Gastrocnemius medialis (tissue), 4 donors: ENCODE measurements around the gene B3GLCT. TPM values are rescaled to one million over a fixed set of nuclear protein-coding genes. Genes with fewer than 3 reads are reported as not detected.

Experiments used
- ATAC-seq, 2 donors: fragments of 150-250 bp; one replicate each; pipeline ENCODE4 v1.9.1; 2016
- DNase-seq, 2 donors: peaks; one replicate each; pipeline ENCODE4 v3.0.0-alpha.2; 2019
- H3K27ac ChIP-seq, 4 donors: fragments of 200-600 bp; sonication (generic); 1 replicate in 1 of 4; 2 replicates in 3 of 4; pipeline ENCODE4 v1.5.1; 2016 to 2018; ENCODE audit warnings: mild to moderate bottlenecking in 2 of 4, moderate library complexity in 1 of 4
- H3K27me3 ChIP-seq, 3 donors: fragments of 200-600 bp; sonication (generic) in 2 of 3; 1 replicate in 1 of 3; 2 replicates in 2 of 3; pipeline versions ENCODE4 v1.5.1 to v1.6.0; 2016 to 2019; ENCODE audit warnings: mild to moderate bottlenecking in 1 of 3, moderate library complexity in 1 of 3
- H3K36me3 ChIP-seq, 2 donors: fragments of 200-600 bp; sonication (generic) in 1 of 2; one replicate each; pipeline ENCODE4 v1.5.1; 2017 to 2018
- H3K4me1 ChIP-seq, 2 donors: fragments of 200-600 bp; sonication (generic) in 1 of 2; one replicate each; pipeline ENCODE4 v1.5.1; 2016 to 2017; ENCODE audit warnings: mild to moderate bottlenecking in 2 of 2
- H3K4me3 ChIP-seq, 4 donors: fragments of 200-600 bp; sonication (generic) in 3 of 4; 1 replicate in 1 of 4; 2 replicates in 3 of 4; pipeline ENCODE4 v1.5.1; 2016 to 2019; ENCODE audit warnings: mild to moderate bottlenecking in 2 of 4
- H3K9me3 ChIP-seq, 3 donors: fragments of 200-600 bp; sonication (generic) in 2 of 3; 1 replicate in 1 of 3; 2 replicates in 2 of 3; pipeline ENCODE4 v1.5.1; 2016 to 2019
- POLR2A ChIP-seq, 2 donors: fragments of 450-650 bp; IDR thresholded peaks; one replicate each; pipeline ENCODE4 v1.6.1; 2017; ENCODE audit warnings: antibody characterized with exemption in 2 of 2, mild to moderate bottlenecking in 2 of 2, moderate library complexity in 2 of 2
- in situ Hi-C, 4 donors: fragments of 200-750 bp; cut with MboI; loops; one replicate each; pipeline versions ENCODE4 v1.15.0 to v1.8.0; 2017; ENCODE audit warnings: low sequenced_read_pairs in 4 of 4
- intact Hi-C: fragments of 100-400 bp; cut with DNase I; formaldehyde crosslinking; loops from one replicate; pipeline ENCODE4 v1.15.1; 2023; ENCODE audit warnings: low total_unique reads
- total RNA-seq, 4 donors: library from RNA; depleted of rRNA; stranded (reverse); fragments of >200 nt; gene quantifications; one replicate each; pipeline versions ENCODE4 v1.1.0 to v1.2.3, GENCODE V29; 2016
- TF ChIP-seq, protein P1 (sequence below), 5 experiments: fragments of 450-650 bp in 3 of 5; fragments of 200-600 bp in 2 of 5; sonication (generic) in 2 of 5; IDR thresholded peaks in 4 of 5; conservative IDR thresholded peaks in 1 of 5; 1 replicate in 4 of 5; 2 replicates in 1 of 5; pipeline ENCODE4 v1.5.1; 2016 to 2019; ENCODE audit warnings: antibody characterized with exemption in 5 of 5, mild to moderate bottlenecking in 3 of 5, moderate library complexity in 3 of 5

B3GLCT gene
- total RNA-seq, 4 donors from 2014 or later: 2.4 to 4.8 (median 3.6) TPM

DNA sequence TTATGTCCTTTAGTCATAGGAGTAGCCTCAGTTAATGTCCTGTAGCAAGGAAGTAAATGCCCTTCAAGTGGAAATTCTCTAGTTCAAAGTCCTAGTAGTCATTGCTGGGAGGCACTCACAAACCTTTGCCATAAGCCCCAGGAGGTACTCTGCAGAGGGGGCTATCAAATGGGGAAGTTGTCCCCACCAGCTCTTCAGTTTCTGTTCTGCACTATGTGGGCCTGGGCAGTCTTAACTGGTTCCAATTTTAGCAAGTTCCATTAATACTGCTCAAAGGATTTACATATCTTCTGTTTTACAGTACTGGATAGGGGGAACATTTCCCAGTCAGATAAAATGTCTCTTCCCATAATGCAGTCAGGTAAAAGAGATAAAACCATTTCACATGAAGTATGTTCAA, 101.3 kb downstream of the B3GLCT start:
- peaks cover 0 to 8% of the 10 kb centered on the region in 2 donors for H3K36me3 ChIP-seq

DNA sequence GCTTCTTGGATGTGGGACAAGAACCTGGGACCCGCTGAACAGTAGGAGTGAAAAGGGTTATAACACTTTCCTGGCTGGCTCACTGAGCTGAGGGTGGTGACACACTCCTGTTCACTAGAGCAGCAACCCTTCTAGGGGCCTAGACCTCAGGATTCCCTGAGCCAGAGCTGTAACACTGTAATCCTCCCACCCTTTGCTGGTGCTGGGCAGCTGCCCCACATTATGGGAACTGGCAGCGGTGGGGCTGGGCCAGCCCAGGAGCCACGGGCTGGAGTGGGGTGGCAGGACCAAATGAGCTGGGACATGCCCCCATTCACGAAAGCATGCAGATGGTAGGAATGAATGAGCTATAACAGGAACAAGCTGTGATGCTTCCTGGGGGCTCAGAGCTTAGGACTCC, 110.6 kb downstream of the B3GLCT start:
- no peak for TF ChIP-seq POLR2A (IDR thresholded peaks at IDR 0.05)
- TF ChIP-seq, protein P1, sequence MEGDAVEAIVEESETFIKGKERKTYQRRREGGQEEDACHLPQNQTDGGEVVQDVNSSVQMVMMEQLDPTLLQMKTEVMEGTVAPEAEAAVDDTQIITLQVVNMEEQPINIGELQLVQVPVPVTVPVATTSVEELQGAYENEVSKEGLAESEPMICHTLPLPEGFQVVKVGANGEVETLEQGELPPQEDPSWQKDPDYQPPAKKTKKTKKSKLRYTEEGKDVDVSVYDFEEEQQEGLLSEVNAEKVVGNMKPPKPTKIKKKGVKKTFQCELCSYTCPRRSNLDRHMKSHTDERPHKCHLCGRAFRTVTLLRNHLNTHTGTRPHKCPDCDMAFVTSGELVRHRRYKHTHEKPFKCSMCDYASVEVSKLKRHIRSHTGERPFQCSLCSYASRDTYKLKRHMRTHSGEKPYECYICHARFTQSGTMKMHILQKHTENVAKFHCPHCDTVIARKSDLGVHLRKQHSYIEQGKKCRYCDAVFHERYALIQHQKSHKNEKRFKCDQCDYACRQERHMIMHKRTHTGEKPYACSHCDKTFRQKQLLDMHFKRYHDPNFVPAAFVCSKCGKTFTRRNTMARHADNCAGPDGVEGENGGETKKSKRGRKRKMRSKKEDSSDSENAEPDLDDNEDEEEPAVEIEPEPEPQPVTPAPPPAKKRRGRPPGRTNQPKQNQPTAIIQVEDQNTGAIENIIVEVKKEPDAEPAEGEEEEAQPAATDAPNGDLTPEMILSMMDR (IDR thresholded peaks at IDR 0.05 in 4 of 5, conservative IDR thresholded peaks at IDR 0.05 in 1 of 5): no peak
- Histone ChIP-seq H3K4me3 (no peak overlapping the region), H3K36me3 (no peaks in the 10 kb centered on the region), H3K27ac (peak overlapping the region in 3 of 4 donors; percentile 56 to 78 (median 57)), H3K9me3 (no peaks in the 10 kb centered on the region), H3K27me3 (no peaks in the 10 kb centered on the region), H3K4me1 (peaks cover 21 to 24% of the 10 kb centered on the region in 2 donors)
- intact Hi-C loops: no loop called here
- ATAC-seq (peak in 1 of 2 donors; percentile 40), DNase-seq (no peak)
- in situ Hi-C loops: no loop called here

More for the DNA sequence above, 101.3 kb downstream of the B3GLCT start:
- DNase-seq (no peak), ATAC-seq (no peak)
- TF ChIP-seq, protein P1 (IDR thresholded peaks at IDR 0.05 in 4 of 5, conservative IDR thresholded peaks at IDR 0.05 in 1 of 5): no peak
- in situ Hi-C loops: no loop called here
- intact Hi-C loops: no loop called here
- H3K27ac ChIP-seq: no peak overlapping the region
- no peaks in the 10 kb centered on the region for H3K27me3 ChIP-seq
- H3K4me3 ChIP-seq: no peak overlapping the region
- H3K9me3 ChIP-seq: no peaks in the 10 kb centered on the region
- no peaks in the 10 kb centered on the region for H3K4me1 ChIP-seq

DNA sequence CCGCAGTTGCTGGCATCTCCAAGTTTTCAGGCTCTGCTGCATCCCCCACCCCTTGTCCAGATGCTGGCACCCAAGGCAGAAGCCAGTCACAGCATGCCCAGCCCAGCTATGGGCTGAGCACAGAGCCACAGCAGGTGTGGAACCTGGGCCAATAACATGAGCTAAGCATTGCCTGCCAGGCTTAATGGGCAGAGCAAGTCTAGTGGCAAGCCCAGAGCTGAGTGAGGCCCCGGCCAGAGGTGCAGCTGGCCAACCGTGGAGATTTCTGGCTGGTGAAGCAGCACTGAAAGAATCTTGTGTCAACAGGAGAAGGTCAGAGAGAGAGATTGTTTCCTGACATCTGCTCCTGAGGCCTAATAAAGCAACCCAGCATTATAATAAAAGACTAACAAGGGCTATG, 111.0 kb downstream of the B3GLCT start:
- H3K27me3 ChIP-seq: no peaks in the 10 kb centered on the region
- peaks cover 21 to 24% of the 10 kb centered on the region in 2 donors for H3K4me1 ChIP-seq
- ATAC-seq: peak; percentile 97 to 98
- H3K9me3 ChIP-seq: no peaks in the 10 kb centered on the region
- no peaks in the 10 kb centered on the region for H3K36me3 ChIP-seq
- intact Hi-C loops (no loop called here), in situ Hi-C loops (no loop called here)
- no peak overlapping the region for H3K4me3 ChIP-seq
- TF ChIP-seq POLR2A (IDR thresholded peaks at IDR 0.05): no peak
- TF ChIP-seq, protein P1 (IDR thresholded peaks at IDR 0.05 in 4 of 5, conservative IDR thresholded peaks at IDR 0.05 in 1 of 5): no peak
- peak overlapping the region; percentile 49 to 78 (median 56) for H3K27ac ChIP-seq
- peak; percentile 64 to 80 for DNase-seq

DNA sequence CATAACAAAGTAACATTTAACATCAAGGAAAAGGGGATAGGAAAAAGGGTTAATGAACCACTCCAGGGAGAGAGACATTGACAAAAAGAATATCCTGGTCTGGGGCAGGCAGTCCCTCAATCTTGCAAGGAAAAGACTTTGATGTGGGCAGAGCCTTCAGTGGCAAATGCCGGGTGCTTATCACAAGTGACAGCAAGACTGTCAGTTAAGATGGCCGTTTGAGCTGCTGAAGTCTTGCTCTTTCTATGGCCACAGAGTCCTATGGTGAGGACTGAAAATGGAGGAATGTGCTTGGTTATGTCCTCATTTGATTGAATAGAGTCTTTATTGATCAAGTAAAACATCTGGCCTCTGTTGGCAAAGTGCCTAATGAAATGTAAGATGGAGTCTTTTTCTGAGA, 112.1 kb downstream of the B3GLCT start:
- Histone ChIP-seq H3K27ac (peak overlapping the region; percentile 49 to 78 (median 56)), H3K9me3 (no peaks in the 10 kb centered on the region), H3K36me3 (no peaks in the 10 kb centered on the region), H3K4me3 (no peak overlapping the region), H3K4me1 (peaks cover 21 to 24% of the 10 kb centered on the region in 2 donors), H3K27me3 (no peaks in the 10 kb centered on the region)
- TF ChIP-seq, protein P1 (IDR thresholded peaks at IDR 0.05 in 4 of 5, conservative IDR thresholded peaks at IDR 0.05 in 1 of 5): no peak
- TF ChIP-seq POLR2A (IDR thresholded peaks at IDR 0.05): no peak
- no peak for ATAC-seq
- no peak for DNase-seq
- in situ Hi-C loops: no loop called here
- intact Hi-C loops: no loop called here

DNA sequence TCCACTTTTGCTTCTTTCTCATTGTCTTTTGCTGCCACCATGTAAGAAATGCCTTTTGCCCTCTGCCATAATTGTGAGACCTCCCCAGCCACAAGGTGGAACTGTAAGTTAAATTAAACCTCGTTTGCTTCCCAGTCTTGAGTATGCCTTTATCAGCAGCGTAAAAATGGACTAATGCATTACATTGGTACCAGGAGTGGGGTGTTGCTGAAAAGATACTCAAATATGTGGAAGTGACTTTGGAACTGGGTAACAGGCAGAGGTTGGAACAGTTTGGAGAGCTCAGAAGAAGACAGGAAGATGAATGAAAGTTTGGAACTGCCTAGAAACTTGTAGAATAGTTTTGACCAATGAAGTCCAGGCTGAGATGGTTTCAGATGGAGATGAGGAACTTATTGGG, 115.2 kb downstream of the B3GLCT start:
- in situ Hi-C loops (no loop called here), intact Hi-C loops (no loop called here)
- TF ChIP-seq, protein P1 (IDR thresholded peaks at IDR 0.05 in 4 of 5, conservative IDR thresholded peaks at IDR 0.05 in 1 of 5): no peak
- no peak for TF ChIP-seq POLR2A (IDR thresholded peaks at IDR 0.05)
- no peak for ATAC-seq
- no peak overlapping the region for H3K27ac ChIP-seq
- DNase-seq: no peak
- no peaks in the 10 kb centered on the region for H3K27me3 ChIP-seq
- H3K36me3 ChIP-seq: no peaks in the 10 kb centered on the region
- H3K4me3 ChIP-seq: no peak overlapping the region
- H3K9me3 ChIP-seq: no peaks in the 10 kb centered on the region
- H3K4me1 ChIP-seq: peaks cover 21 to 24% of the 10 kb centered on the region in 2 donors
